Smooth muscle cell (in vitro differentiated cells): ENCODE data around the gene MYOCOS. TPM values are rescaled to one million over a fixed set of nuclear protein-coding genes. Genes with fewer than 3 reads are reported as not detected.

ENCODE experiments used
- DNase-seq: peaks from one replicate; lab custom pipeline; 2025; ENCODE audit not compliant: unreplicated experiment; lab: John Stamatoyannopoulos, UW
- H2AFZ ChIP-seq: fragments of 200-600 bp; sonication (generic); 2 replicates; pipeline ENCODE4 v1.6.0; 2016; ENCODE audit warnings: antibody characterized with exemption, low read depth, mild to moderate bottlenecking
- H3F3A ChIP-seq: fragments of 200-600 bp; sonication (generic); 2 replicates; pipeline ENCODE4 v1.6.0; 2017; ENCODE audit warnings: antibody characterized with exemption, low read depth
- H3K27ac ChIP-seq: fragments of 200-600 bp; sonication (generic); 2 replicates; pipeline ENCODE4 v1.5.1; 2016; ENCODE audit warnings: low read depth, mild to moderate bottlenecking
- H3K27me3 ChIP-seq: fragments of 200-600 bp; sonication (generic); 2 replicates; pipeline ENCODE4 v1.6.1; 2016; ENCODE audit warnings: low read depth, mild to moderate bottlenecking
- H3K36me3 ChIP-seq: fragments of 200-600 bp; sonication (generic); 2 replicates; pipeline ENCODE4 v1.5.1; 2016; ENCODE audit warnings: low read depth
- H3K4me1 ChIP-seq: fragments of 200-600 bp; sonication (generic); 2 replicates; pipeline ENCODE4 v1.5.1; 2016; ENCODE audit warnings: low read depth
- H3K4me2 ChIP-seq: fragments of 200-600 bp; sonication (generic); 2 replicates; pipeline ENCODE4 v1.6.0; 2016; ENCODE audit warnings: mild to moderate bottlenecking
- H3K4me3 ChIP-seq: fragments of 200-600 bp; sonication (generic); 2 replicates; pipeline ENCODE4 v1.5.1; 2016; ENCODE audit warnings: mild to moderate bottlenecking
- H3K79me2 ChIP-seq: fragments of 200-600 bp; sonication (generic); 2 replicates; pipeline ENCODE4 v1.6.0; 2016; ENCODE audit warnings: low read depth, mild to moderate bottlenecking
- H3K9ac ChIP-seq: fragments of 200-600 bp; sonication (generic); 2 replicates; pipeline ENCODE4 v1.6.0; 2016; ENCODE audit warnings: low read depth
- H3K9me3 ChIP-seq: fragments of 200-600 bp; sonication (generic); replicated peaks from 2 replicates; pipeline ENCODE4 v1.5.1; 2016; ENCODE audit warnings: low read depth
- H4K20me1 ChIP-seq: fragments of 200-600 bp; sonication (generic); 2 replicates; pipeline ENCODE4 v1.6.0; 2016; ENCODE audit warnings: low read depth
- WGBS: methylation state at CpG from one replicate; pipeline ENCODE4 v1.1.7; 2016; ENCODE audit warnings: low lambda C conversion rate; 5-methylcytosine and 5-hydroxymethylcytosine counted together
- polyA plus RNA-seq: library from polyadenylated mRNA; unstranded; fragments of >200 nt; fragmentation: Nextera tagmentation; extraction: Ambion mirVana; gene quantifications from 2 replicates; pipeline ENCODE4 v1.2.1, GENCODE V29; 2016
- total RNA-seq: library from RNA; depleted of rRNA; stranded (reverse); fragments of >200 nt; gene quantifications from 2 replicates; pipeline ENCODE4 v1.2.3, GENCODE V29; 2014
- TF ChIP-seq, protein P1 (sequence below): fragments of 200-600 bp; sonication (generic); IDR thresholded peaks from 2 replicates; pipeline ENCODE4 v1.5.1; 2017; ENCODE audit warnings: borderline replicate concordance, mild to moderate bottlenecking, antibody characterized with exemption; ENCODE audit not compliant: insufficient read depth, poor library complexity, severe bottlenecking

MYOCOS gene
- total and polyA plus RNA-seq, 2 experiments from 2014 or later: not detected

DNA sequence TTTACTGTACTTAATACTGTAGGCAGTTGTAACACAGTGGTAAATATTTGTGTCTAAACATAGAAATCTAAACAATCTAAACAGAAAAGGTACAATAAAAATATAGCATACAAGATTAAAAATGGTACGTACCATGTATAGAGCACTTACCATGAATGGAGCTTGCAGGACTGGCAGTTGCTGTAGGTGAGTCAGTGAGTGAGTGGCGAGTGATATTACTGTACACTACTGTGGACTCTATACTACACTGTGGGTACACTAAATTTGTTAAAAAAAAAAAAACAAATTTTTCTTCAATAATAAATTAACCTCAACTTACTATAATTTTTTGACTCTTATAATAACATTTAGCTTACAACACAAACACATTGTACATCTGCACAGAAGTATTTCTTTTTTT, 39.5 kb upstream of the MYOCOS start:
- Histone ChIP-seq H3K4me2 (no peak overlapping the region), H3K9ac (no peak overlapping the region), H3K36me3 (peaks cover 45% of the 10 kb centered on the region), H2AFZ (no peak overlapping the region), H4K20me1 (peaks cover 6% of the 10 kb centered on the region), H3K4me3 (no peak overlapping the region), H3K27me3 (no peaks in the 10 kb centered on the region), H3K27ac (no peak overlapping the region), H3K4me1 (no peaks in the 10 kb centered on the region), H3K79me2 (peaks cover 4% of the 10 kb centered on the region), H3F3A (no peaks in the 10 kb centered on the region), H3K9me3 (no peaks in the 10 kb centered on the region)
- TF ChIP-seq, protein P1, sequence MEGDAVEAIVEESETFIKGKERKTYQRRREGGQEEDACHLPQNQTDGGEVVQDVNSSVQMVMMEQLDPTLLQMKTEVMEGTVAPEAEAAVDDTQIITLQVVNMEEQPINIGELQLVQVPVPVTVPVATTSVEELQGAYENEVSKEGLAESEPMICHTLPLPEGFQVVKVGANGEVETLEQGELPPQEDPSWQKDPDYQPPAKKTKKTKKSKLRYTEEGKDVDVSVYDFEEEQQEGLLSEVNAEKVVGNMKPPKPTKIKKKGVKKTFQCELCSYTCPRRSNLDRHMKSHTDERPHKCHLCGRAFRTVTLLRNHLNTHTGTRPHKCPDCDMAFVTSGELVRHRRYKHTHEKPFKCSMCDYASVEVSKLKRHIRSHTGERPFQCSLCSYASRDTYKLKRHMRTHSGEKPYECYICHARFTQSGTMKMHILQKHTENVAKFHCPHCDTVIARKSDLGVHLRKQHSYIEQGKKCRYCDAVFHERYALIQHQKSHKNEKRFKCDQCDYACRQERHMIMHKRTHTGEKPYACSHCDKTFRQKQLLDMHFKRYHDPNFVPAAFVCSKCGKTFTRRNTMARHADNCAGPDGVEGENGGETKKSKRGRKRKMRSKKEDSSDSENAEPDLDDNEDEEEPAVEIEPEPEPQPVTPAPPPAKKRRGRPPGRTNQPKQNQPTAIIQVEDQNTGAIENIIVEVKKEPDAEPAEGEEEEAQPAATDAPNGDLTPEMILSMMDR: no peak
- 97% methylated on average over 2 of the region's 2 CpGs for WGBS
- no peak for DNase-seq

DNA sequence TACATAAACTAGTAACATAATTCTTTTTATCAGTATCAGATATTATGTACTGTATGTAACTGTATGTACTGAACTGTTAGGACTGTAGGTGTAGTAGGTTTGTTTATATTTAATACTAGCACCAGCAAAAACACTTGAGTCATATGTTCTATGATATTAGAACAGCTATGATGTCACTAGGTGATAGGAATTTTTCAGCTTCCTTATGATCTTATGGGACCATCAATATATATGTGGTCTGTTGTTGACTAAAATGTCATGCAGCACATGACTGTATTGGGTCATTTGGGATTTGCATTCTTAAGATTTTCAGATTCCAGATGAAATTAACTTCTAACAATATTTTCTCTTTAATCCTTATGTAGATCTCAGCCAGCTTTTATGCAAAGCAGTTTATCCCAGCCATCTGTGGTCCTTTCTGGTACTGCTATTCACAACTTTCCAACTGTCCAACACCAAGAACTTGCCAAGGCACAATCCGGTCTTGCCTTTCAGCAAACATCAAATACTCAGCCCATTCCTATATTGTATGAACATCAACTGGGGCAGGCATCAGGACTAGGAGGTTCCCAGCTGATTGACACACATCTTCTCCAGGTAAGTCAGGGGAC, 38.3 kb upstream of the MYOCOS start:
- 96% methylated on average over 1 of the region's 1 CpG for WGBS
- no peaks in the 10 kb centered on the region for H3F3A ChIP-seq
- TF ChIP-seq, protein P1: no peak
- H3K79me2 ChIP-seq: peaks cover 4% of the 10 kb centered on the region
- no peak overlapping the region for H3K9ac ChIP-seq
- H2AFZ ChIP-seq: no peak overlapping the region
- H3K27me3 ChIP-seq: no peaks in the 10 kb centered on the region
- no peaks in the 10 kb centered on the region for H3K9me3 ChIP-seq
- no peak overlapping the region for H3K27ac ChIP-seq
- H3K4me3 ChIP-seq: no peak overlapping the region
- peaks cover 6% of the 10 kb centered on the region for H4K20me1 ChIP-seq
- H3K36me3 ChIP-seq: peaks cover 35% of the 10 kb centered on the region
- no peaks in the 10 kb centered on the region for H3K4me1 ChIP-seq
- H3K4me2 ChIP-seq: no peak overlapping the region
- DNase-seq: no peak

DNA sequence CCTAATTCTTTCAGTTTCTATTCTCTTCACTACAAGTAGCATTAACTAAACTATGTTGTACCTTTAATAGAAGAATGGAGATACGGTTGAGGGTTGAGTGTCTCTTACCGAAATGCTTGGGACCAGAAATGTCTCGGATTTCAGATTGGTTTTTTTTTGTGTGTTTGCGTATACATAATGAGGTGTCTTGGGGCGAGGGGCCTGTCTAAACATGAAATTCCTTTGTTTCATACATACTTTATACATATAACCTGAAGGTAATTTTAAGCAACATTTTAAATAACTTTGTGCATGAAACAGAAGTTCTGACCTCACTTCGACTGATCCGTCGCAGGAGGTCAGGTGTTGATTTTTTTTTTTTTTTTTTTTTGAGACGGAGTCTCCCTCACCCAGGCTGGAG, 36.3 kb upstream of the MYOCOS start:
- Histone ChIP-seq H3K9ac (no peak overlapping the region), H3F3A (peaks cover 5% of the 10 kb centered on the region), H3K79me2 (no peaks in the 10 kb centered on the region), H3K27ac (no peak overlapping the region), H3K36me3 (peaks cover 22% of the 10 kb centered on the region), H3K27me3 (no peaks in the 10 kb centered on the region), H3K4me2 (no peak overlapping the region), H3K4me3 (no peak overlapping the region), H2AFZ (no peak overlapping the region), H3K4me1 (no peaks in the 10 kb centered on the region), H3K9me3 (no peaks in the 10 kb centered on the region), H4K20me1 (peaks cover 9% of the 10 kb centered on the region)
- DNase-seq: no peak
- TF ChIP-seq, protein P1: no peak
- WGBS: 99% methylated on average over 9 of the region's 9 CpGs

DNA sequence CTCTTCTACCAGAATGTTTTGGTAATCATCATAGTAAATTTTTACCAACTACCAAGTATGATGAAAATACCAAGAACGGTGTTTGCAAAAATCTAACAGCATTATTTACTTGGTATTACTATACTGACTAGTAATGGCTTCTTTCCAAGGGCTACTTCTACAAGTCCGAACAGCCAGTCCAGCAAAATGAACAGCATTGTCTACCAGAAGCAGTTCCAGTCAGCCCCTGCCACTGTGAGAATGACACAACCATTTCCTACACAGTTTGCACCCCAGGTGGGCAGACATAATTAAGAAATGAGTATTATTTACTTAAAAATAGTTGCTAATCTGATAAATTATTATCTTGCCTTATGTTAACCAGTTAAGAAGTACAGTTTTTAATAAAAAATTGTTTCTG, 33.8 kb upstream of the MYOCOS start:
- no peak for DNase-seq
- Histone ChIP-seq H3K27ac (peak overlapping the region; percentile 68), H3K79me2 (no peaks in the 10 kb centered on the region), H3K27me3 (no peaks in the 10 kb centered on the region), H3K36me3 (peaks cover 42% of the 10 kb centered on the region), H3F3A (peaks cover 5% of the 10 kb centered on the region), H3K4me1 (no peaks in the 10 kb centered on the region), H3K9me3 (no peaks in the 10 kb centered on the region), H4K20me1 (peaks cover 3% of the 10 kb centered on the region), H2AFZ (no peak overlapping the region), H3K4me3 (no peak overlapping the region), H3K4me2 (no peak overlapping the region), H3K9ac (no peak overlapping the region)
- TF ChIP-seq, protein P1: no peak
- 97% methylated on average over 2 of the region's 2 CpGs for WGBS
